ENCODE measurements around the gene VWA8. TPM values are rescaled to one million over a fixed set of nuclear protein-coding genes. Genes with fewer than 3 reads are reported as not detected.

The VWA8 gene
- total and polyA plus RNA-seq, 2 of the 8 experiments (the other 6 are each of a cell fraction or from before 2014, with no cell fraction given), result 5.9 to 19.6 TPM

- CTCF ChIA-PET (ENCODE audit: partially characterized antibody), result interaction anchor here (0.8 to 2.8 kb wide), 5 partner anchors 14 to 102 kb away, joined by 3 to 10 read pairs (median 3); no protein-coding TSS in a partner anchor
- no peaks in the 10 kb centered on the region for H4K20me1 ChIP-seq (replicated peaks in 1 of 2; ENCODE audit: control insufficient read depth in 1 of 2, insufficient read depth in 2 of 2, low read length in 2 of 2)
- no peak for FAIRE-seq
- POLR2A ChIA-PET (ENCODE audit: partially characterized antibody), result no interaction called here
- no peak overlapping the region for H2BK20ac ChIP-seq (ENCODE audit: low read length)
- peaks cover 0 to 4% (median 2%) of the 10 kb centered on the region in 4 experiments; a peak in 3 of 7 replicates for H3K4me1 ChIP-seq (replicated peaks in 1 of 4; ENCODE audit: control insufficient read depth in 3 of 4, insufficient read depth in 4 of 4, low read length in 3 of 4)
- H2BK120ac ChIP-seq (replicated peaks; ENCODE audit: low read depth, low read length), result no peak overlapping the region
- H3K36me3 ChIP-seq (ENCODE audit: control insufficient read depth in 2 of 4, insufficient read depth in 4 of 4, low read length in 3 of 4), result no peaks in the 10 kb centered on the region
- no peak overlapping the region for H3K23ac ChIP-seq (ENCODE audit: insufficient read length)
- H3K18ac ChIP-seq (ENCODE audit: extremely low read depth, low read length), result no peak overlapping the region
- no peak overlapping the region for H4K91ac ChIP-seq (replicated peaks; ENCODE audit: insufficient read length, low read length)
- no peak overlapping the region for H3K4me2 ChIP-seq (ENCODE audit: insufficient read depth in 1 of 2, low read depth in 2 of 2, low read length in 2 of 2)
- no peak overlapping the region for H3K9ac ChIP-seq (replicated peaks in 1 of 4; ENCODE audit: extremely low read depth in 1 of 4, low read depth in 3 of 4, low read length in 3 of 4)
- H2BK15ac ChIP-seq (ENCODE audit: low read length), result no peak overlapping the region
- no peak overlapping the region for H3K14ac ChIP-seq (ENCODE audit: insufficient read length)
- H4K8ac ChIP-seq (ENCODE audit: extremely low read depth, insufficient read depth, low read length), result no peak overlapping the region
- H3K9me3 ChIP-seq (ENCODE audit: insufficient read depth in 2 of 2, low read depth in 1 of 2, low read length in 1 of 2), result no peaks in the 10 kb centered on the region
- H3K27me3 ChIP-seq (replicated peaks in 1 of 4; ENCODE audit: control insufficient read depth in 3 of 4, extremely low read depth in 1 of 4, insufficient read depth in 3 of 4, low read length in 3 of 4), result no peaks in the 10 kb centered on the region
- no peak overlapping the region for H3K4me3 ChIP-seq (ENCODE audit: extremely low read depth in 1 of 4, insufficient read depth in 2 of 4, low read depth in 3 of 4, low read length in 4 of 4)
- no peak overlapping the region for H2BK12ac ChIP-seq (ENCODE audit: low read depth, low read length)
- H2AK5ac ChIP-seq (ENCODE audit: low read depth, low read length), result no peak overlapping the region
- no peak overlapping the region for H3K56ac ChIP-seq (replicated peaks; ENCODE audit: insufficient read length, low read depth, low read length)
- H3K79me1 ChIP-seq (ENCODE audit: low read depth, low read length), result no peaks in the 10 kb centered on the region
- H3K4ac ChIP-seq (replicated peaks; ENCODE audit: insufficient read length, low read depth, low read length), result no peak overlapping the region
- WGBS, 2 experiments (ENCODE audit: extremely low coverage in 1 of 2, insufficient coverage in 1 of 2, insufficient read length in 1 of 2, insufficient replicate concordance in 2 of 2, low coverage in 1 of 2, low lambda C conversion rate in 2 of 2, missing lambda C conversion rate in 1 of 2), result 89% methylated on average over 4 of the region's 4 CpGs; no CpG with 5 or more reads in 1 of the 2 experiments
- H3K79me2 ChIP-seq (ENCODE audit: control insufficient read depth in 1 of 2, insufficient read depth in 2 of 2, low read length in 2 of 2), result no peaks in the 10 kb centered on the region
- no peak overlapping the region for H2AFZ ChIP-seq (ENCODE audit: low read length)
- no peak for DNase-seq (ENCODE audit: low read depth in 1 of 2, low spot score in 2 of 2)
- no peak overlapping the region for H3K27ac ChIP-seq (ENCODE audit: low read depth, low read length)
- H3K23me2 ChIP-seq (ENCODE audit: low read depth, low read length), result no peaks in the 10 kb centered on the region; the same call in 1 of the 2 replicates
- H2BK5ac ChIP-seq (ENCODE audit: low read depth, low read length), result no peak overlapping the region
- no peak overlapping the region for H4K5ac ChIP-seq (ENCODE audit: insufficient read length, low read depth, low read length)
- TF ChIP-seq MAX (IDR thresholded peaks at IDR 0.05) (no peak), RXRA (IDR thresholded peaks at IDR 0.05; ENCODE audit: insufficient read depth, low read depth, low read length) (no peak), FOSL1 (IDR thresholded peaks at IDR 0.05; ENCODE audit: insufficient read depth, low read depth, low read length) (no peak), E2F6 (IDR thresholded peaks at IDR 0.05) (no peak), SP4 (IDR thresholded peaks at IDR 0.05; ENCODE audit: low read length) (no peak), EZH2 (IDR thresholded peaks at IDR 0.05; ENCODE audit: low read depth, low read length, severe bottlenecking) (no peak), CHD2 (IDR thresholded peaks at IDR 0.05; ENCODE audit: low read length) (no peak), EGR1 (IDR thresholded peaks at IDR 0.05; ENCODE audit: borderline replicate concordance, low read depth, low read length) (no peak), SUZ12 (IDR thresholded peaks at IDR 0.05; ENCODE audit: low read length) (no peak), CBX8 (IDR thresholded peaks at IDR 0.05; ENCODE audit: borderline replicate concordance, low read depth, low read length) (no peak), SP2 (IDR thresholded peaks at IDR 0.05; ENCODE audit: low read length) (no peak), GABPA (IDR thresholded peaks at IDR 0.05; ENCODE audit: borderline replicate concordance, insufficient read depth, low read length) (no peak), USF2 (IDR thresholded peaks at IDR 0.05; ENCODE audit: low read length) (no peak)
Observed at GRCh38 chr13:41561170-41561569, 399.7 kb downstream of the VWA8 start.
